CD8-positive, alpha-beta memory T cell (primary cell): ENCODE results near the gene MLLT10. TPM values are rescaled to one million over a fixed set of nuclear protein-coding genes. Genes with fewer than 3 reads are reported as not detected.
"Not testable (repeated sequence)": the region's sequence is repeated elsewhere in the genome, so short reads cannot be mapped to it uniquely, and the experiment has no call there.

Experiments used
- CTCF ChIA-PET: fragments of 350-600 bp; sonication (Branson Sonifier 250); formaldehyde crosslinking; loops from one replicate; lab custom pipeline; 2021; ENCODE audit warnings: antibody characterized with exemption; lab: Charles Lee
- POLR2A ChIA-PET: fragments of 350-600 bp; sonication (Branson Sonifier 250); formaldehyde crosslinking; loops from one replicate; lab custom pipeline; 2021; ENCODE audit warnings: antibody characterized with exemption; lab: Charles Lee
- DNase-seq, 5 donors: peaks; one replicate each; pipeline versions ENCODE4 v3.0.0 to v3.0.0-alpha.2; 2020 to 2022; ENCODE audit warnings: mixed read lengths in 1 of 5
- H3K27ac ChIP-seq: one replicate; pipeline ENCODE4 v1.7.0; 2013; ENCODE audit warnings: low read depth, mild to moderate bottlenecking, low read length, moderate library complexity
- H3K27me3 ChIP-seq: 2 replicates; pipeline ENCODE4 v1.7.0; 2013; ENCODE audit warnings: low read length, mild to moderate bottlenecking; ENCODE audit not compliant: insufficient read depth, poor library complexity, severe bottlenecking
- H3K36me3 ChIP-seq: 2 replicates; pipeline ENCODE4 v1.7.0; 2013; ENCODE audit warnings: mild to moderate bottlenecking, low read length, moderate library complexity; ENCODE audit not compliant: insufficient read depth
- H3K4me1 ChIP-seq: 2 replicates; pipeline ENCODE4 v1.7.0; 2013; ENCODE audit warnings: mild to moderate bottlenecking, low read length, moderate library complexity; ENCODE audit not compliant: insufficient read depth
- H3K4me3 ChIP-seq: 2 replicates; pipeline ENCODE4 v1.7.0; 2013; ENCODE audit warnings: mild to moderate bottlenecking, low read length
- H3K9me3 ChIP-seq: 2 replicates; pipeline ENCODE4 v1.7.0; 2013; ENCODE audit warnings: mild to moderate bottlenecking, low read length
- H3K27ac Mint-ChIP-seq, 8 donors: one replicate each; pipeline ENCODE4 v1.8.0; 2020 to 2021; ENCODE audit warnings: mixed read lengths in 8 of 8, mild to moderate bottlenecking in 6 of 8, inconsistent platforms in 3 of 8, moderate library complexity in 3 of 8
- H3K27me3 Mint-ChIP-seq, 2 donors: one replicate each; pipeline ENCODE4 v1.8.0; 2020 to 2021; ENCODE audit warnings: mixed read lengths in 2 of 2, mild to moderate bottlenecking in 1 of 2, moderate library complexity in 1 of 2
- H3K36me3 Mint-ChIP-seq, 3 donors: one replicate each; pipeline ENCODE4 v1.8.0; 2020 to 2021; ENCODE audit warnings: mixed read lengths in 3 of 3, inconsistent platforms in 1 of 3, mild to moderate bottlenecking in 1 of 3
- H3K4me1 Mint-ChIP-seq, 3 donors: one replicate each; pipeline ENCODE4 v1.8.0; 2020 to 2021; ENCODE audit warnings: mixed read lengths in 3 of 3, inconsistent platforms in 1 of 3, mild to moderate bottlenecking in 1 of 3
- H3K4me3 Mint-ChIP-seq, 7 donors: one replicate each; pipeline ENCODE4 v1.8.0; 2020 to 2021; ENCODE audit warnings: mixed read lengths in 7 of 7, mild to moderate bottlenecking in 6 of 7, moderate library complexity in 4 of 7, inconsistent platforms in 2 of 7
- H3K9me3 Mint-ChIP-seq, 5 donors: one replicate each; pipeline ENCODE4 v1.8.0; 2020 to 2022; ENCODE audit warnings: mixed read lengths in 5 of 5, mild to moderate bottlenecking in 3 of 5, moderate library complexity in 2 of 5, inconsistent platforms in 1 of 5
- polyA plus RNA-seq: library from polyadenylated mRNA; unstranded; fragments of 300-500 nt; fragmentation: Illumina TruSeq; gene quantifications from one replicate; pipeline ENCODE4 v1.2.3, GENCODE V29; 2021
- total RNA-seq, 2 experiments: library from RNA; stranded (reverse); gene quantifications; one replicate each; pipeline ENCODE4 v1.2.3, GENCODE V29; 2021

Gene MLLT10
- total and polyA plus RNA-seq, 3 experiments from 2014 or later: 7.4 to 37.2 (median 35.6) TPM

DNA sequence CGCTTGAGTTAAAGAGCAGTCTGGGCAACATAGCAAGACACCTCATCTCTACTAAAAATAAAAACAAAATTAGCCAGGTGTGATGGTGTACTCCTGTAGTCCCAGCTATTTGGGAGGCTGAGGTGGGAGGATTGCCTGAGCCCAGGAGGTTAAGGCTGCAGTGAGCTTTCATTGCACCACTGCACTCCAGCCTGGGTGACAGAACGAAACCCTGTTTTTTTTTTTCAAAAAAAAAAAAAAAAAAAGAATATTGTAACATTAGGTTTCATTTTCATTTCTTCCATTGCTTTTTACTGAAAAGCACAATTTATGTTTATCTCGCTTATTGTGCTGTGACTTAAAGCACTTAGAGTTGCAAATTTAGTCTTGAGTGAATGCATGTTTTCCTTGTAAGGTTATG lies 80.0 kb downstream of the MLLT10 start:
- Histone ChIP-seq H3K27ac (no peak overlapping the region), H3K36me3 (peaks cover 5% of the 10 kb centered on the region), H3K27me3 (no peaks in the 10 kb centered on the region), H3K9me3 (no peaks in the 10 kb centered on the region), H3K4me1 (peaks cover 5% of the 10 kb centered on the region), H3K4me3 (no peak overlapping the region)
- POLR2A ChIA-PET: interaction anchor here (0.7 kb wide), 1 partner anchor 88 kb away, joined by 8 read pairs; no protein-coding TSS in a partner anchor
- peak overlapping the region; percentile 40 to 69 (median 58) for H3K4me3 Mint-ChIP-seq
- no peaks in the 10 kb centered on the region for H3K27me3 Mint-ChIP-seq
- DNase-seq: no peak
- CTCF ChIA-PET: interaction anchor here (1.1 kb wide), 1 partner anchor 24 kb away, joined by 3 read pairs; no protein-coding TSS in a partner anchor
- H3K4me1 Mint-ChIP-seq: peaks cover 39 to 52% (median 49%) of the 10 kb centered on the region in 3 donors
- peak overlapping the region; percentile 12 to 88 (median 54) for H3K27ac Mint-ChIP-seq
- H3K9me3 Mint-ChIP-seq: peaks cover 0 to 3% (median 1%) of the 10 kb centered on the region in 5 donors
- peaks cover 10 to 32% (median 22%) of the 10 kb centered on the region in 3 donors for H3K36me3 Mint-ChIP-seq

DNA sequence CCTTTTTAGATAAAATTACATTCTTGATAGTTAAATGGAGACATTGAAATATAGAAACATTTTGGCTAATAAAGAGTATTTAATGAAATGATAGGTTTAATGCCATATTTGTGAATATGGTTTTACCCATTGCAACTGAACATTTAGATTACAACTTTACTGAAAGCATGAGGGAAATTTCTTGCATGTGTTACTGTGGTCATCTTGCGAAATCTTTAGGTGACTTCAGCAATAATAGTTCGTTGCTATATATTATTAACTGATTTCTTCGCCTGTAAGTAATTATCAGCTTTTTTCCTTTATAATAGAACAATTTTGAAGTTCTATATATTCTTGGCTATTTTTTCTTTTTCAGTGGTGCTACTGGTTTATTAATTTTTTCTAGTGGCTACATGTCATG lies 83.2 kb downstream of the MLLT10 start:
- Mint-ChIP-seq H3K9me3 (no peaks in the 10 kb centered on the region), H3K27me3 (no peaks in the 10 kb centered on the region), H3K27ac (no peak overlapping the region), H3K4me3 (no peak overlapping the region), H3K4me1 (peaks cover 18 to 29% (median 23%) of the 10 kb centered on the region in 3 donors), H3K36me3 (peaks cover 0 to 28% (median 17%) of the 10 kb centered on the region in 3 donors)
- no peaks in the 10 kb centered on the region for H3K36me3 ChIP-seq
- DNase-seq: no peak
- H3K4me3 ChIP-seq: no peak overlapping the region
- no peaks in the 10 kb centered on the region for H3K27me3 ChIP-seq
- POLR2A ChIA-PET: no interaction called here
- no peaks in the 10 kb centered on the region for H3K9me3 ChIP-seq
- H3K27ac ChIP-seq: no peak overlapping the region
- H3K4me1 ChIP-seq: peaks cover 5% of the 10 kb centered on the region
- CTCF ChIA-PET: no interaction called here

DNA sequence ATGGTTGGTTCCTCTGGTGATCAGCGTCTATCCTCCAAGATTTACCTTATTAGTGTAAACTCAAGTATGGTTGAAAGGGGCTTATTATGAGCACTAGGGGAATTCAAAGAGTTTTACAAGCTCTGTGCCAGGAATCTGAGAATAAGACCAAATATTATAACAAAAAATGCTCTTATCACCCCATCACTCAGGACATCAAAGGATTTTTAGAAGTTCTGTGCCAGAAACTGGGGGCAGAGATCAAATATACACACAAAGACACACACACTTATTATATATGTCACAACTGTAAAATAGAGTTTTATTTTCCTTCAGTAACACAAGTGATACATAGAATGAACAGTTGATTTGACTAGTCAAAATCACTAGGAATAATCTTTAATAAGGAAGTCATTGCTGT lies 89.3 kb downstream of the MLLT10 start:
- CTCF ChIA-PET: no interaction called here
- H3K4me3 Mint-ChIP-seq: no peak overlapping the region

DNA sequence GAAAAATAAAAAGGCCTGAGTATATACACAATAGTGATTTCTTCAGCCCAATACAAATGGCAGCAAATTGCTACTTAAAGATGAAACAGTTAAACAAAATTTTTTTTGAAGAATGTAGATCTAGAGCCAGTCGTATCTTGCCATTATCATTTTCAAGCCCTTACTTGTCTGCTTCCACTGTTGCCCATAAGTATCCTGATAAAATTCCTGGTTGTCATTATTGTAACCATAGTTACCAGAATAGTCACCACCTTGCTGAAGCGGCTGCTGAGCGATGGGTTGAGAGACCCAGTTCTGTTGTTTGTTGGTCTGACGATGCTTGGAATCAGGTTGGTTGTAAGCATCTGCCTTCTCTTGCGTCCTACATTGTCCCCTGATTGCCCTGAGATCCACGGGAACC lies 90.4 kb downstream of the MLLT10 start:
- H3K36me3 ChIP-seq, H3K9me3 Mint-ChIP-seq, H3K27me3 ChIP-seq, H3K4me3 ChIP-seq, H3K27ac ChIP-seq, H3K4me1 ChIP-seq, H3K9me3 ChIP-seq, CTCF ChIA-PET, POLR2A ChIA-PET, H3K27me3 Mint-ChIP-seq, H3K4me3 Mint-ChIP-seq, DNase-seq: not testable (repeated sequence)
- H3K4me1 Mint-ChIP-seq: peaks cover 25 to 43% (median 42%) of the 10 kb centered on the region in 3 donors
- H3K36me3 Mint-ChIP-seq: peaks cover 10 to 56% (median 25%) of the 10 kb centered on the region in 3 donors
- peak overlapping the region in 3 of 8 donors; percentile 14 to 48 (median 15) for H3K27ac Mint-ChIP-seq

More for the DNA sequence above, 89.3 kb downstream of the MLLT10 start:
- no peaks in the 10 kb centered on the region for H3K27me3 Mint-ChIP-seq
- H3K9me3 Mint-ChIP-seq: no peaks in the 10 kb centered on the region
- H3K27ac Mint-ChIP-seq: peak overlapping the region in 1 of 8 donors; percentile 32
- Histone ChIP-seq H3K27ac (no peak overlapping the region), H3K4me1 (peaks cover 8% of the 10 kb centered on the region), H3K9me3 (no peaks in the 10 kb centered on the region), H3K36me3 (peaks cover 3% of the 10 kb centered on the region), H3K27me3 (no peaks in the 10 kb centered on the region), H3K4me3 (no peak overlapping the region)
- H3K36me3 Mint-ChIP-seq: peaks cover 7 to 58% (median 27%) of the 10 kb centered on the region in 3 donors
- H3K4me1 Mint-ChIP-seq: peaks cover 27 to 46% (median 41%) of the 10 kb centered on the region in 3 donors
- POLR2A ChIA-PET: no interaction called here
- DNase-seq: no peak

DNA sequence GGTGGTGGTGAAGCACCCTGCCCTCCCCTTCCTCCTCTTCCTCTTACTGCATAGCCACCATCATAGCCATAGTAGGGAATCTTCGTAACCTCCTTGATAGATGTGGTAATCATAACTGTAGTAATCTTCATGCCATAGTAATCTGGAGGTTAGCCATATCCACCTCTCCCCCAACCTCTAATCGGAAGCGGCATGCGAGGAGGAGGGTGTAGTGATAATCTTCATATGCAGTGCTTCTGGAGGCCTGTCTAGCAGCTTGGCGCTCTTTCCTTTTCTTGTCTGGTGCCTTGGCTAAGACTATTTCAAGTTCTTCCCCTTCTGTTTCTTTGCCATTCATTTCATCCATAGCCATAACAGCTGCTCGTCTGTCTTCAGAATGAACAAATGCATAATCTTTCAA lies 90.9 kb downstream of the MLLT10 start:
- Histone ChIP-seq H3K4me1 (peaks cover 8% of the 10 kb centered on the region), H3K4me3 (no peak overlapping the region), H3K9me3 (no peaks in the 10 kb centered on the region), H3K27me3 (no peaks in the 10 kb centered on the region), H3K36me3 (peaks cover 3% of the 10 kb centered on the region), H3K27ac (no peak overlapping the region)
- peaks cover 13 to 58% (median 29%) of the 10 kb centered on the region in 3 donors for H3K36me3 Mint-ChIP-seq
- H3K9me3 Mint-ChIP-seq: no peaks in the 10 kb centered on the region
- DNase-seq: no peak
- ChIA-PET POLR2A (no interaction called here), CTCF (no interaction called here)
- no peak overlapping the region for H3K4me3 Mint-ChIP-seq
- H3K27me3 Mint-ChIP-seq: no peaks in the 10 kb centered on the region
- peak overlapping the region in 5 of 8 donors; percentile 15 to 69 (median 58) for H3K27ac Mint-ChIP-seq
- peaks cover 26 to 47% (median 46%) of the 10 kb centered on the region in 3 donors for H3K4me1 Mint-ChIP-seq

DNA sequence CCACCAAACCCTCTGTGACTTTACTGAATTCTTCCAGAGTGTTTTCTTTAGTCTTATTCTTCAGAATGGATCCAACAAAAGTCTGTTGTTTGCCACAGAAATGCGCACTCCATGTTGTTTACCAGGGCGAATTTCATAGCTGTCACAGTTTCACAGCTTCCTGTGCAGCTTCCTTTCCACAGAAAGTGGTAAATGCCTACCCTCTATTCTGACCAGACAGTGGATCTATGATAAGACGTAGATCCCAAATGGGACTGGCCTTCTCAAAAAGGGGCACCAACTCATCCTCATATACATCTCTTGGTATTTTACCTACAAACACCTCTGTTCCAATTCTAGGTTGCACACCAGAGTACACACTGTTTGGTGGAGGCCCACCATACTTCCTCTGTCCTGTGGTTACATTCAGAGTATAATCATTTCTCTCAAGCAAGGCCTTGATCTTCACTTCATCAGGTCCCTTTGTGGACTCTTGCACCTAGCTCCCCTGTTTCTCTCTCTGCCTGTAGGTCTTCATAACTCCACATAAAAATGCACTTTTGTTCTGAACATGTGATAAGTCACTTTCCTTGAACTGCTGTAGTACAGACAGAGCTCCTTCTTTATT lies 91.7 kb downstream of the MLLT10 start:
- no peak for DNase-seq
- H3K36me3 ChIP-seq: peaks cover 7% of the 10 kb centered on the region
- Mint-ChIP-seq H3K36me3 (peaks cover 18 to 61% (median 29%) of the 10 kb centered on the region in 3 donors), H3K4me3 (peak overlapping the region in 4 of 7 donors; percentile 13 to 45 (median 24)), H3K27me3 (no peaks in the 10 kb centered on the region), H3K4me1 (peaks cover 28 to 53% (median 52%) of the 10 kb centered on the region in 3 donors), H3K9me3 (no peaks in the 10 kb centered on the region), H3K27ac (peak overlapping the region in 6 of 8 donors; percentile 28 to 94 (median 64))
- no peaks in the 10 kb centered on the region for H3K9me3 ChIP-seq
- H3K27ac ChIP-seq: no peak overlapping the region
- no peak overlapping the region for H3K4me3 ChIP-seq
- H3K27me3 ChIP-seq: no peaks in the 10 kb centered on the region
- POLR2A ChIA-PET: no interaction called here
- CTCF ChIA-PET: interaction anchor here (1.0 kb wide), 1 partner anchor 130 kb away, joined by 3 read pairs; no protein-coding TSS in a partner anchor
- peaks cover 8% of the 10 kb centered on the region for H3K4me1 ChIP-seq

DNA sequence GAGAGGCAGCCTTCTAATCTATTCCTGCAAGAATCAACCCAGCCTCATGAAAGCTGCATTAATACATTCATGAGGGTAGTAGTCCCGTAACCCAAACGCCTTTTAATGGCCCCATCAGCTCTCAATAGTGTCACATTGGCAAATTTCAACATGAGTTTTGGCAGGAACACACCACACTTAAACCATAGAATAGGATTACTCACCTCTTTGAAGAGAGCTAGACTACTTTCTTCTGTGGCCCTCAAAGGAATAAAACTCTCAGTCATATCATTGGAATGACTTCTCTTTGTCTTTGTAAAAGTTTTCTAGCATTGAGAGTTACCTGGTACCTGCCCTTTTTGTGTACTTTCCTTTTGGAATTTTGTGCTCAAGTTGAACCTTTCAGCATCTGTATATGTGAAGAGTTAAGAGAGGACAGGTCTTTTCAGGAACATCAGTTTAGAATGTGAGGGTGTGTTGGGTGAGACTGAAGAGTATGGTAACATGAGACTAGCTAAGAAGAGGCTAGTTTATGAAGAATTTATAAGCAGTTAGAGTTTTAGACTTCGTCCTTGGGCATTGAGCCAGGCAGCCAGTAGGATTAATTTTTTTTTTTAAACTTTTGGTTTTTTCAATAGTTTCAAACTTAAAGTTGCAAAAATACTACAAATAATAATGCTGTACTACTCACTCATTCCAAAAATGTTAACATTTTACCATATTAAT lies 92.6 kb downstream of the MLLT10 start:
- Mint-ChIP-seq H3K4me1 (peaks cover 31 to 59% (median 57%) of the 10 kb centered on the region in 3 donors), H3K36me3 (peaks cover 24 to 66% (median 33%) of the 10 kb centered on the region in 3 donors), H3K4me3 (no peak overlapping the region), H3K27me3 (no peaks in the 10 kb centered on the region), H3K27ac (peak overlapping the region in 4 of 8 donors; percentile 5 to 94 (median 62)), H3K9me3 (no peaks in the 10 kb centered on the region)
- POLR2A ChIA-PET: no interaction called here
- H3K27me3 ChIP-seq: no peaks in the 10 kb centered on the region
- no peak overlapping the region for H3K27ac ChIP-seq
- peaks cover 7% of the 10 kb centered on the region for H3K36me3 ChIP-seq
- DNase-seq: no peak
- H3K4me1 ChIP-seq: peaks cover 8% of the 10 kb centered on the region
- no peaks in the 10 kb centered on the region for H3K9me3 ChIP-seq
- CTCF ChIA-PET: interaction anchor here (1.0 kb wide), 1 partner anchor 131 kb away, joined by 3 read pairs; no protein-coding TSS in a partner anchor
- no peak overlapping the region for H3K4me3 ChIP-seq

DNA sequence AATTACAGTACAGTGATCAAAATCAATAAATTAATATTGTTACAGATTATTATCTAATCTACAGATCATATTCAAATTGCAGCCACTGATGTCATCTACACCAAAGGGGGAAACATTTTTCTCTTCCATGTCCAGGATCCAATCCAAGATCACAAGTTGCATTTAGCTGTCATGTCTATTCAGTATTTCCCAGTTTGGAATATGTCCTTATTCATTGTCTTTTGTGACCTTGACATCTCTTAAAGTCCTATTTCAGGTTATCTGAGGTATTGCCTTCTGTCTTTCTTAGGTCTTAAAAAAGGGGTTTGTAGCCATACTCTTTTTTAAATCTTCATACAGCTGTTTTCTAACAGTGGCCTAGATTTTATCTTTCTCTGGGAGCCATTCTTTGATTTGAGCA lies 93.3 kb downstream of the MLLT10 start:
- Histone ChIP-seq H3K36me3 (peaks cover 7% of the 10 kb centered on the region), H3K9me3 (no peaks in the 10 kb centered on the region), H3K27ac (no peak overlapping the region)

More for the DNA sequence above, 93.3 kb downstream of the MLLT10 start:
- Mint-ChIP-seq H3K4me1 (peaks cover 33 to 65% (median 62%) of the 10 kb centered on the region in 3 donors), H3K9me3 (no peaks in the 10 kb centered on the region), H3K36me3 (peaks cover 29 to 70% (median 34%) of the 10 kb centered on the region in 3 donors), H3K27me3 (no peaks in the 10 kb centered on the region), H3K27ac (peak overlapping the region in 1 of 8 donors; percentile 5), H3K4me3 (no peak overlapping the region)
- Histone ChIP-seq H3K4me1 (peaks cover 8% of the 10 kb centered on the region), H3K4me3 (no peak overlapping the region), H3K27me3 (no peaks in the 10 kb centered on the region)
- ChIA-PET POLR2A (no interaction called here), CTCF (interaction anchor here (1.4 kb wide), 1 partner anchor 10 kb away, joined by 4 read pairs; no protein-coding TSS in a partner anchor)
- DNase-seq: no peak
